ENCODE data around the gene CDK14. TPM values are rescaled to one million over a fixed set of nuclear protein-coding genes. Genes with fewer than 3 reads are reported as not detected.

Gene CDK14
- total and polyA plus RNA-seq, 8 donors = 0.58 to 43.9 (median 12.2) TPM

DNA sequence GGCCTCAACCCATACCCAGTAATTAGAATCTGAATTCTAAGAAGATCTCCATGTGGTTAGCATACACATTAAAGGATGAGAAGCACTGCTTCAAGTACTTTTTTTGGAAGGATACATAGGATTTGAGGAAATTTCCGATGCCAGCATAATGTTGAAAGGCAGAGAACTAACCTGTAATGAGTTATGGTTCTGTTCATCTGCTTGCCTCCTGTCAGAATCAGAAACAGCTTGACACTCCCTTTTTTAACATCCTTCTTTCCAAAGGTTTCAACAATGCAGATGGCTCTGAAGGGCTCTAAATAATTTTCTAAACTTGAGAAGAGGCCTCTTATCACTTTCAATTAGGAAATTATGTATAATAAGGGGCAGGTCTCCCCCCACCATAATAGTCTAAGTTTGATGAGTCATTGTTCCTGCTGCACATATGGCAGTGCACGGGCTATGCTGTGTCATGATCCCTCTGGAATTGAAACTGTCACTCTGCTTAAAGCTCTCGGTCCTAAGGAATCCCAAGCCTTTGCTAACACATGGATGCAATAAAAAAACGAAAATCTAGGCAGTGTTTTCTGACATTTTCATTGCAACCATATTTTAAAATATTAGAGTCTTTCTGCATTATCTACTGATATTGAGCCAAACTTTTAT lies 376.9 kb downstream of the CDK14 start:
- peaks cover 0 to 9% (median 2%) of the 10 kb centered on the region in 4 donors for H3K9me3 ChIP-seq
- DNase-seq = no peak
- H3K36me3 ChIP-seq = peaks cover 0 to 5% (median 0%) of the 10 kb centered on the region in 4 donors
- no peak overlapping the region for H3K27ac ChIP-seq
- H3K4me1 ChIP-seq = no peaks in the 10 kb centered on the region
- intact Hi-C loops (cut with DNase I; ENCODE audit: low total_unique reads) = no loop called here
- TF ChIP-seq POLR2AphosphoS5 (IDR thresholded peaks at IDR 0.05) = no peak
- no peak for TF ChIP-seq POLR2A (IDR thresholded peaks at IDR 0.05)
- TF ChIP-seq, protein P1, sequence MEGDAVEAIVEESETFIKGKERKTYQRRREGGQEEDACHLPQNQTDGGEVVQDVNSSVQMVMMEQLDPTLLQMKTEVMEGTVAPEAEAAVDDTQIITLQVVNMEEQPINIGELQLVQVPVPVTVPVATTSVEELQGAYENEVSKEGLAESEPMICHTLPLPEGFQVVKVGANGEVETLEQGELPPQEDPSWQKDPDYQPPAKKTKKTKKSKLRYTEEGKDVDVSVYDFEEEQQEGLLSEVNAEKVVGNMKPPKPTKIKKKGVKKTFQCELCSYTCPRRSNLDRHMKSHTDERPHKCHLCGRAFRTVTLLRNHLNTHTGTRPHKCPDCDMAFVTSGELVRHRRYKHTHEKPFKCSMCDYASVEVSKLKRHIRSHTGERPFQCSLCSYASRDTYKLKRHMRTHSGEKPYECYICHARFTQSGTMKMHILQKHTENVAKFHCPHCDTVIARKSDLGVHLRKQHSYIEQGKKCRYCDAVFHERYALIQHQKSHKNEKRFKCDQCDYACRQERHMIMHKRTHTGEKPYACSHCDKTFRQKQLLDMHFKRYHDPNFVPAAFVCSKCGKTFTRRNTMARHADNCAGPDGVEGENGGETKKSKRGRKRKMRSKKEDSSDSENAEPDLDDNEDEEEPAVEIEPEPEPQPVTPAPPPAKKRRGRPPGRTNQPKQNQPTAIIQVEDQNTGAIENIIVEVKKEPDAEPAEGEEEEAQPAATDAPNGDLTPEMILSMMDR (IDR thresholded peaks at IDR 0.05) = no peak
- no peak for TF ChIP-seq EP300 (IDR thresholded peaks at IDR 0.05)
- H3K27me3 ChIP-seq = no peaks in the 10 kb centered on the region
- WGBS, 5 donors = 82 to 94% (median 89%) methylated on average over 4 of the region's 4 CpGs
- no peak overlapping the region for H3K4me3 ChIP-seq

DNA sequence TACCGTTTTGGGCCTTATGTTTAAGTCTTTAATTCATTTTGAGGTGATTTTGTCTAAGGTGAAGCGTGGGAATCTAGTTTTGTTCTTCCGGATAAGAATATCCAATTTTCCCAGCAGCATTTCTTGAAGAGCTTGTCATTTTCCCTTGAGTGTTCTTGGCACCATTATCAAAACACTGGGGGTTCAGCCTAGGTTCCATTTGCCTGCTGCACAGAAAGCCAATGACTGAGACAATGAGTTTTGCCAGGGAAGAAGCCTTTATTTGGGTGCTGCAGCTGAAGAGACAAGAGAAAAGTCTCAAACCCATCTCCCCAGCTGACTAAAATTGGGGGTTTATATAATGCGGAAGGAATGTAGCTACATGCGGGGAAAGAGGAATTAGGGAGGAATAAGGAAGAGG lies 380.9 kb downstream of the CDK14 start:
- Histone ChIP-seq H3K9me3 (peaks cover 0 to 11% (median 2%) of the 10 kb centered on the region in 4 donors), H3K27me3 (no peaks in the 10 kb centered on the region), H3K4me3 (no peak overlapping the region), H3K36me3 (peaks cover 0 to 5% (median 0%) of the 10 kb centered on the region in 4 donors), H3K4me1 (no peaks in the 10 kb centered on the region), H3K27ac (no peak overlapping the region)
- intact Hi-C loops (cut with DNase I; ENCODE audit: low total_unique reads) = no loop called here
- TF ChIP-seq EP300 (IDR thresholded peaks at IDR 0.05) (no peak), POLR2A (IDR thresholded peaks at IDR 0.05) (no peak), POLR2AphosphoS5 (IDR thresholded peaks at IDR 0.05) (no peak)
- TF ChIP-seq, protein P1 (IDR thresholded peaks at IDR 0.05) = no peak
- WGBS, 5 donors = 86 to 94% (median 93%) methylated on average over 5 of the region's 5 CpGs
- DNase-seq = no peak

DNA sequence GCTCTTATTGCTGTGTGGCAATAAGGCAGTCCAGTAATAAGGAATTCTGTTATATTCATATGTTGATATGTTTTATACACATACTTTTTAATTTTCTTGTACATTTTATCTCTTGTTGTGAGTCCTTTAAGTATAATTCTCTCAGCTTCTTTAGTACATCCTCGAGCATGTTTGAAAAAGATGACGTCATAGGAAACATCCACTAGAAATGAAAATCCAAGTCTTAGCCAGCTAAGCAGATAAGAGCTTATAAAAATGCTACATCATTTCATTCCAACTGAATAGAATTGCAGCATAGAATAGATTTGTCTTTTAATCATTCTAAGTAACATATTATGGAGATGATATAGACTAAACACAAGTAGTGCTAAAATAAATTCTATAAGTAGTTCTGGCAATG lies 384.4 kb downstream of the CDK14 start:
- 43 to 68% (median 48%) methylated on average over 2 of the region's 2 CpGs for WGBS, 5 donors
- Histone ChIP-seq H3K9me3 (peaks cover 0 to 9% (median 4%) of the 10 kb centered on the region in 4 donors), H3K27me3 (no peaks in the 10 kb centered on the region), H3K36me3 (peaks cover 0 to 10% (median 4%) of the 10 kb centered on the region in 4 donors), H3K4me3 (no peak overlapping the region), H3K4me1 (no peaks in the 10 kb centered on the region), H3K27ac (no peak overlapping the region)
- intact Hi-C loops (cut with DNase I; ENCODE audit: low total_unique reads) = no loop called here
- TF ChIP-seq POLR2A (IDR thresholded peaks at IDR 0.05) = no peak
- TF ChIP-seq, protein P1 (IDR thresholded peaks at IDR 0.05) = no peak
- TF ChIP-seq EP300 (IDR thresholded peaks at IDR 0.05) = no peak
- no peak for TF ChIP-seq POLR2AphosphoS5 (IDR thresholded peaks at IDR 0.05)
- DNase-seq = no peak

DNA sequence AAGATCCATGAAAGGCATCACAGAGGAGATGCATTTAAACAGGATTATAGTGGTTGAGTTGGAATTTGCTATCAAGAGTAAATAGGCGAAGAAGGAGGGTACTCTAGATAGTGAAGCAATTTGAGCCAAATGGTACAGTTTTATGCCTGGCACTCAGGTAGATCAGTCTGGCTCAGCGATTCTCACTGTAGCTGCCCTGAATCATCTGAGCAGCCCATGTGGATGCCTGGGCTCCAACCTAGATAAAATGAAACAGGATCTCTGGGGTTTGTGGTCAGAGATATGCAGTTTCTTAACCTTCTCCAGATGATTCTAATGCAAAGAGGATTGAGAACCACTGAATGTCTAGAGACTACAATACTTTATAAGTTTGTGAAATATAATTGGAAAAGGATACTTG lies 386.1 kb downstream of the CDK14 start:
- DNase-seq = no peak
- H3K9me3 ChIP-seq = peaks cover 0 to 9% (median 4%) of the 10 kb centered on the region in 4 donors
- peaks cover 0 to 10% (median 4%) of the 10 kb centered on the region in 4 donors for H3K36me3 ChIP-seq
- TF ChIP-seq, protein P1 (IDR thresholded peaks at IDR 0.05) = no peak
- no peak for TF ChIP-seq POLR2A (IDR thresholded peaks at IDR 0.05)
- no peak for TF ChIP-seq POLR2AphosphoS5 (IDR thresholded peaks at IDR 0.05)
- TF ChIP-seq EP300 (IDR thresholded peaks at IDR 0.05) = no peak
- no peak overlapping the region for H3K4me3 ChIP-seq
- no peaks in the 10 kb centered on the region for H3K27me3 ChIP-seq
- 92 to 98% (median 96%) methylated on average over 2 of the region's 2 CpGs for WGBS, 5 donors
- no peak overlapping the region for H3K27ac ChIP-seq
- intact Hi-C loops (cut with DNase I; ENCODE audit: low total_unique reads) = no loop called here
- no peaks in the 10 kb centered on the region for H3K4me1 ChIP-seq

All from stomach (tissue), 9 donors.